Raji (cell line): ENCODE data around the gene SLC39A5.

Experiments used
- POLR2A ChIP-seq: IDR thresholded peaks from 2 replicates; pipeline ENCODE4 v1.6.1; 2011; ENCODE audit warnings: low read depth, low read length, control low read depth; ENCODE audit not compliant: insufficient read depth

SLC39A5 gene

GRCh38 chr12:56206452-56207166, 23.2 kb upstream of the SLC39A5 start:
- TF ChIP-seq POLR2A: no peak

- no peak for TF ChIP-seq POLR2A
These were observed 21.8 kb upstream of the SLC39A5 start for GRCh38 chr12:56208006-56208405.

- no peak for TF ChIP-seq POLR2A
These were observed 17.5 kb upstream of the SLC39A5 start for GRCh38 chr12:56212361-56212760.

- no peak for TF ChIP-seq POLR2A
These were observed 16.0 kb upstream of the SLC39A5 start for GRCh38 chr12:56213878-56214277.

- no peak for TF ChIP-seq POLR2A
These were observed 13.4 kb upstream of the SLC39A5 start for GRCh38 chr12:56216461-56216860.

- TF ChIP-seq POLR2A: no peak
These were observed 10.0 kb upstream of the SLC39A5 start for GRCh38 chr12:56219840-56220239.

- TF ChIP-seq POLR2A: no peak
These were observed 9.1 kb upstream of the SLC39A5 start for GRCh38 chr12:56220611-56221231.

GRCh38 chr12:56221232-56221756, 8.6 kb upstream of the SLC39A5 start:
- no peak for TF ChIP-seq POLR2A

GRCh38 chr12:56221757-56222530, 7.9 kb upstream of the SLC39A5 start, which contains the start of gene RNF41:
Gene RNF41, minus strand, starts transcription at chr12:56221922. Its CDS starts 7,875 bp downstream, at chr12:56214047.
- peak; percentile 97 for TF ChIP-seq POLR2A

GRCh38 chr12:56222531-56222895, 7.3 kb upstream of the SLC39A5 start:
- no peak for TF ChIP-seq POLR2A

GRCh38 chr12:56223571-56224101, 6.2 kb upstream of the SLC39A5 start:
- TF ChIP-seq POLR2A: no peak

- TF ChIP-seq POLR2A: peak; percentile 65
These were observed 5.6 kb upstream of the SLC39A5 start, which contains the start of gene NABP2 for GRCh38 chr12:56224102-56224701. Gene NABP2, plus strand, starts transcription at chr12:56224342. Its CDS starts 515 bp downstream, at chr12:56224857.

- TF ChIP-seq POLR2A: no peak
These were observed 4.9 kb upstream of the SLC39A5 start for GRCh38 chr12:56224954-56225353.

- no peak for TF ChIP-seq POLR2A
These were observed 769 bp upstream of the SLC39A5 start for GRCh38 chr12:56229082-56229481.

- TF ChIP-seq POLR2A: no peak
These were observed 757 bp downstream of the SLC39A5 start for GRCh38 chr12:56230432-56231183.

GRCh38 chr12:56231184-56231582, 1.3 kb downstream of the SLC39A5 start:
- TF ChIP-seq POLR2A: no peak
